ENCODE results near the gene DCX.

The DCX gene

GRCh38 chrX:111372086-111372485, 39.9 kb downstream of the DCX start:
- TF ChIP-seq ZBTB7A (IDR thresholded peaks at IDR 0.05; ENCODE audit: low read depth) = no peak
- no peak for TF ChIP-seq RAD21 (IDR thresholded peaks at IDR 0.05; ENCODE audit: low read depth)
- no peak for TF ChIP-seq EGR1 (IDR thresholded peaks at IDR 0.05)
- TF ChIP-seq NFIC (IDR thresholded peaks at IDR 0.05) = no peak
- TF ChIP-seq CREB1 (IDR thresholded peaks at IDR 0.05; ENCODE audit: low read depth) = no peak
- no peak for TF ChIP-seq TAF1 (IDR thresholded peaks at IDR 0.05; ENCODE audit: low read depth)
- no peak for TF ChIP-seq USF1 (IDR thresholded peaks at IDR 0.05)
- TF ChIP-seq MAX (IDR thresholded peaks at IDR 0.05) = no peak
- TF ChIP-seq CEBPB (IDR thresholded peaks at IDR 0.05) = no peak
- no peak for TF ChIP-seq TCF12 (IDR thresholded peaks at IDR 0.05; ENCODE audit: low read depth)
- TF ChIP-seq YY1 (IDR thresholded peaks at IDR 0.05; ENCODE audit: low read depth) = no peak
- no peak for TF ChIP-seq REST (IDR thresholded peaks at IDR 0.05; ENCODE audit: low read depth)
- no peak for TF ChIP-seq EP300 (IDR thresholded peaks at IDR 0.05; ENCODE audit: borderline replicate concordance)
- no peak for TF ChIP-seq FOXM1 (IDR thresholded peaks at IDR 0.05; ENCODE audit: borderline replicate concordance, low read depth)

- TF ChIP-seq EP300 (IDR thresholded peaks at IDR 0.05; ENCODE audit: borderline replicate concordance) (no peak), CREB1 (IDR thresholded peaks at IDR 0.05; ENCODE audit: low read depth) (no peak), USF1 (IDR thresholded peaks at IDR 0.05) (no peak), ZBTB7A (IDR thresholded peaks at IDR 0.05; ENCODE audit: low read depth) (no peak), RAD21 (IDR thresholded peaks at IDR 0.05; ENCODE audit: low read depth) (no peak), MAX (IDR thresholded peaks at IDR 0.05) (no peak), TEAD4 (IDR thresholded peaks at IDR 0.05) (no peak), REST (IDR thresholded peaks at IDR 0.05; ENCODE audit: low read depth) (no peak), CEBPB (IDR thresholded peaks at IDR 0.05) (no peak)
Observed at GRCh38 chrX:111365770-111366325, 46.1 kb downstream of the DCX start.

- TF ChIP-seq TCF12 (IDR thresholded peaks at IDR 0.05; ENCODE audit: low read depth) (no peak), TEAD4 (IDR thresholded peaks at IDR 0.05) (no peak), YY1 (IDR thresholded peaks at IDR 0.05; ENCODE audit: low read depth) (no peak), MAX (IDR thresholded peaks at IDR 0.05) (no peak), FOXM1 (IDR thresholded peaks at IDR 0.05; ENCODE audit: borderline replicate concordance, low read depth) (no peak), CEBPB (IDR thresholded peaks at IDR 0.05) (no peak), EP300 (IDR thresholded peaks at IDR 0.05; ENCODE audit: borderline replicate concordance) (no peak), TAF1 (IDR thresholded peaks at IDR 0.05; ENCODE audit: low read depth) (no peak), CREB1 (IDR thresholded peaks at IDR 0.05; ENCODE audit: low read depth) (no peak), EGR1 (IDR thresholded peaks at IDR 0.05) (no peak), RAD21 (IDR thresholded peaks at IDR 0.05; ENCODE audit: low read depth) (no peak)
Observed at GRCh38 chrX:111363741-111364140, 48.3 kb downstream of the DCX start.

GRCh38 chrX:111361751-111362150, 50.2 kb downstream of the DCX start:
- no peak for TF ChIP-seq RAD21 (IDR thresholded peaks at IDR 0.05; ENCODE audit: low read depth)
- no peak for TF ChIP-seq EGR1 (IDR thresholded peaks at IDR 0.05)
- no peak for TF ChIP-seq USF1 (IDR thresholded peaks at IDR 0.05)
- no peak for TF ChIP-seq FOXM1 (IDR thresholded peaks at IDR 0.05; ENCODE audit: borderline replicate concordance, low read depth)
- TF ChIP-seq YY1 (IDR thresholded peaks at IDR 0.05; ENCODE audit: low read depth) = no peak
- TF ChIP-seq REST (IDR thresholded peaks at IDR 0.05; ENCODE audit: low read depth) = no peak
- no peak for TF ChIP-seq MAX (IDR thresholded peaks at IDR 0.05)
- no peak for TF ChIP-seq EP300 (IDR thresholded peaks at IDR 0.05; ENCODE audit: borderline replicate concordance)
- no peak for TF ChIP-seq NFIC (IDR thresholded peaks at IDR 0.05)

All from Ishikawa (cell line).